Type B pancreatic cell (in vitro differentiated cells): ENCODE results near the gene CD101. TPM values are rescaled to one million over a fixed set of nuclear protein-coding genes. Genes with fewer than 3 reads are reported as not detected.

Source experiments
- DNase-seq: peaks from one replicate; pipeline ENCODE4 v3.0.0; 2021; ENCODE audit warnings: mixed read lengths; ENCODE audit not compliant: unreplicated experiment; ENCODE audit errors: extremely low spot score
- H3K27ac Mint-ChIP-seq: 2 replicates; pipeline ENCODE4 v1.8.0; 2021; ENCODE audit warnings: mild to moderate bottlenecking, mixed read lengths
- H3K27me3 Mint-ChIP-seq: 2 replicates; pipeline ENCODE4 v1.8.0; 2021; ENCODE audit warnings: mixed read lengths
- H3K36me3 Mint-ChIP-seq: 2 replicates; pipeline ENCODE4 v1.8.0; 2021; ENCODE audit warnings: mixed read lengths
- H3K4me1 Mint-ChIP-seq: one replicate; pipeline ENCODE4 v1.8.0; 2021; ENCODE audit warnings: mixed read lengths; ENCODE audit not compliant: unreplicated experiment
- H3K4me3 Mint-ChIP-seq: 2 replicates; pipeline ENCODE4 v1.8.0; 2021; ENCODE audit warnings: mild to moderate bottlenecking, mixed read lengths
- H3K9me3 Mint-ChIP-seq: 2 replicates; pipeline ENCODE4 v1.8.0; 2021; ENCODE audit warnings: mixed read lengths
- CTCF ChIP-seq: fragments of 200-600 bp; sonication (generic); conservative IDR thresholded peaks from 2 replicates; pipeline ENCODE4 v1.5.0; 2021; ENCODE audit warnings: antibody characterized with exemption, mild to moderate bottlenecking
- total RNA-seq: library from RNA; stranded (reverse); gene quantifications from 2 replicates; pipeline ENCODE4 v1.2.1, GENCODE V29; 2021; ENCODE audit warnings: low replicate concordance

The CD101 gene
- total RNA-seq, 1 donor from 2014 or later, result 4.4 TPM

- no peak for DNase-seq
- Mint-ChIP-seq H3K36me3 (peaks cover 11% of the 10 kb centered on the region), H3K9me3 (no peaks in the 10 kb centered on the region), H3K27me3 (no peaks in the 10 kb centered on the region), H3K4me3 (no peak overlapping the region), H3K27ac (no peak overlapping the region), H3K4me1 (peaks cover 38% of the 10 kb centered on the region)
- no peak for TF ChIP-seq CTCF
These were observed 33.3 kb downstream of the CD101 start for GRCh38 chr1:117034791-117035290.

- Mint-ChIP-seq H3K4me1 (peaks cover 38% of the 10 kb centered on the region), H3K4me3 (no peak overlapping the region), H3K27ac (no peak overlapping the region), H3K9me3 (no peaks in the 10 kb centered on the region), H3K27me3 (no peaks in the 10 kb centered on the region), H3K36me3 (peaks cover 11% of the 10 kb centered on the region)
- no peak for TF ChIP-seq CTCF
- no peak for DNase-seq
These were observed 34.5 kb downstream of the CD101 start for GRCh38 chr1:117036018-117036461.

GRCh38 chr1:117037802-117038201 is 36.2 kb downstream of the CD101 start:
- peaks cover 4% of the 10 kb centered on the region for H3K9me3 Mint-ChIP-seq
- no peaks in the 10 kb centered on the region for H3K27me3 Mint-ChIP-seq
- no peak overlapping the region for H3K4me3 Mint-ChIP-seq
- H3K36me3 Mint-ChIP-seq, result peaks cover 3% of the 10 kb centered on the region
- no peak for TF ChIP-seq CTCF
- peaks cover 26% of the 10 kb centered on the region for H3K4me1 Mint-ChIP-seq
- no peak overlapping the region for H3K27ac Mint-ChIP-seq
- DNase-seq, result no peak

GRCh38 chr1:117038236-117038635 is 36.7 kb downstream of the CD101 start:
- no peak for TF ChIP-seq CTCF
- Mint-ChIP-seq H3K36me3 (no peaks in the 10 kb centered on the region), H3K4me1 (peaks cover 22% of the 10 kb centered on the region), H3K4me3 (no peak overlapping the region), H3K27ac (no peak overlapping the region), H3K27me3 (no peaks in the 10 kb centered on the region), H3K9me3 (peaks cover 4% of the 10 kb centered on the region)
- DNase-seq, result no peak

- Mint-ChIP-seq H3K27ac (no peak overlapping the region), H3K4me3 (no peak overlapping the region), H3K27me3 (no peaks in the 10 kb centered on the region), H3K36me3 (no peaks in the 10 kb centered on the region), H3K4me1 (peaks cover 6% of the 10 kb centered on the region), H3K9me3 (peaks cover 9% of the 10 kb centered on the region)
- TF ChIP-seq CTCF, result no peak
- DNase-seq, result no peak
These were observed 42.7 kb downstream of the CD101 start for GRCh38 chr1:117044217-117044616.

GRCh38 chr1:117045644-117046043 is 44.1 kb downstream of the CD101 start:
- Mint-ChIP-seq H3K36me3 (no peaks in the 10 kb centered on the region), H3K9me3 (peaks cover 9% of the 10 kb centered on the region), H3K4me1 (peaks cover 6% of the 10 kb centered on the region), H3K27ac (no peak overlapping the region), H3K27me3 (no peaks in the 10 kb centered on the region), H3K4me3 (no peak overlapping the region)
- DNase-seq, result no peak
- TF ChIP-seq CTCF, result no peak
